Activated CD4-positive, alpha-beta T cell treated with anti-CD3 and anti-CD28 coated beads for 24 hours (primary cell): ENCODE measurements around the gene SIPA1L3.

Experiments used
- DNase-seq, 2 donors: peaks; one replicate each; pipeline ENCODE4 v3.0.0-alpha.2; 2020; ENCODE audit warnings: low read depth in 2 of 2

Gene SIPA1L3

GRCh38 chr19:38233740-38234251 lies 326.8 kb downstream of the SIPA1L3 start:
- peak; percentile 67 to 86 for DNase-seq

DNA sequence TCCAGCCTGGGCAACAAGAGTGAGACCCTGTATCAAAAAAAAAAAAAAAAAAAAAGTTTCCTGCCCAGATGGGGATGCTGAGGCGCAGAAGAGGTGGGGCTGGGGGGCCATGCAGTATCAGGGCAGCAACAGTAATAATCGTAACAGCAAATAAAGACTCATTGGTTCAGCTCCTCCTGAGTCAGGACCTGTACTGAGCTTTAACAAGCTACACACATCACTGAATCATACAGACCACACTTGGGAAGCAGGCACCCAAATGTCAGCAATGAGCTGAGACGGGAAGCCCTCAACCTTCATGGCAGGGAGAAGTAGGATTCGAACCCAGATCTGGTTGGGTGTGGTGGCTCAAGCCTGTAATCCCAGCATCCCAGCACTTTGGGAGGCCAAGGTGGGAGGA lies 327.6 kb downstream of the SIPA1L3 start:
- DNase-seq: no peak

DNA sequence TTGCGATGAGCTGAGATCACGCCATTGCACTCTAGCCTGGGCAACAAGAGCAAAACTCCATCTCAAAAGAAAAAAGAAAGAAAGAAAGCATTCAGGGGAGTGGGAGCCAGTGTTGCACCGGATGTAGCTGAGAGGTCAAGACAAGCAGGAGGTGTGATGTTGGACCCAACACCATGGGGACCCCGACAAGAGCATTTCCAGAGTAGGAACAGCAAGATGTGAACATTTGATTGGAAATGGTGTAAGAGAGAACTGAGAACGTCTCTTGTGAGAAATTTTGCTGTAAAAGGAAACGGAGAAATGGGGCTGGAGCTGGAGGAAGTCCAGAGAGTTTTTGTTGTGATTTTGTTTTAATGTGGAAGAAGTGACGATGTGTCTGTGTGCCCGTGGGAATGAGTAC lies 332.8 kb downstream of the SIPA1L3 start:
- DNase-seq: no peak

- DNase-seq: no peak
These were observed 336.3 kb downstream of the SIPA1L3 start for GRCh38 chr19:38243279-38243673.

DNA sequence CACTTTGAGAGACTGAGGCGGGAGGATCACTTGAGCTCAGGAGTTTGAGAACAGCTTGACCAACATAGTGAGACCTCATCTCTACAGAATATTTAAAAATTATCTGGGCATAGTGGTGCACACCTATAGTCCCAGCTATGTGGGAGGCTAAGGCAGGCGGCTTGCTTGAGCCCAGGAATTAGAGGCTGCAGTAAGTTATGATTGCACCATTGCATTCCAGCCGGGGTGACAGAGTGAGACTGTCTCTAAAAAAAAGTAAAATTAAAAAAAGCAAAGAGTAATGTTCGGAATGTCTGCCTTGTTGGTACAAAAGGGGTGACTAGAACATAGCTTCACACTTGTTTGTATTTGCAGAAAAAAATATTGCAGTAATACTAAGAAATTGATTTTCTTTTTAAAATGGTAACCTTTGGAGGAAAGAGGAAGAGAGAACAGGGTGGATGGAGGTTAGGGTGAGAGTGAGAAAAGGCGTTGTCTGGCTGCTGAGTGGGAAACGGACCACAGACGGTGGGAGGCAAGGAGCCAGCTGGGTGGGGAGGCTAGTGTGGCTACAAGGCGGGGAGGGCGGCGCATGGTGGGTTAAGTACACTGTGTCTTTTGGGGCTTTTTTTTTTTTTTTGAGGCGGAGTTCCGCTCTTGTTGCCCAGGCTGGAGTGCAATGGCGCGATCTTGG lies 339.0 kb downstream of the SIPA1L3 start:
- no peak for DNase-seq

GRCh38 chr19:38247126-38247525 lies 340.1 kb downstream of the SIPA1L3 start:
- DNase-seq: no peak

- DNase-seq: no peak
These were observed 340.8 kb downstream of the SIPA1L3 start for GRCh38 chr19:38247734-38248268.

DNA sequence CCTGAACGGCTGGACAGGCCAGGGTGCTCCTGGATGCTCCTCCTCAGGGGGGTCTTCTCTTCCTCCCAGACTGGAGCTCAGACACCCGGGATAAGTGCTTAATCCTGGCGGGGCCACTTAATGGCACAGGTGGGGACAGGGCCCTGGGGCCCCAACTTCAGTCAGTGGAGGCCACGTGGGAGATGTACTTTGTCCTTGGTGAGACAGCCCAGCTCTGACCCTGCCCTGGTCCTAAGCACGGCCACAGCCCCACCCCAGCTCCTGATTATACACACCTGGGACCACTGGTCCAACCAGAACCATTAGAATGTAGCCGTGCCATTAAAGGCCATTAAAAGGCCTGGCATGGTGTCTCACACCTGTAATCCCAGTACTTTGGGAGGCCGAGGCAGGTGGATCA lies 341.4 kb downstream of the SIPA1L3 start:
- DNase-seq: no peak

GRCh38 chr19:38250428-38250820 lies 343.4 kb downstream of the SIPA1L3 start:
- no peak for DNase-seq

DNA sequence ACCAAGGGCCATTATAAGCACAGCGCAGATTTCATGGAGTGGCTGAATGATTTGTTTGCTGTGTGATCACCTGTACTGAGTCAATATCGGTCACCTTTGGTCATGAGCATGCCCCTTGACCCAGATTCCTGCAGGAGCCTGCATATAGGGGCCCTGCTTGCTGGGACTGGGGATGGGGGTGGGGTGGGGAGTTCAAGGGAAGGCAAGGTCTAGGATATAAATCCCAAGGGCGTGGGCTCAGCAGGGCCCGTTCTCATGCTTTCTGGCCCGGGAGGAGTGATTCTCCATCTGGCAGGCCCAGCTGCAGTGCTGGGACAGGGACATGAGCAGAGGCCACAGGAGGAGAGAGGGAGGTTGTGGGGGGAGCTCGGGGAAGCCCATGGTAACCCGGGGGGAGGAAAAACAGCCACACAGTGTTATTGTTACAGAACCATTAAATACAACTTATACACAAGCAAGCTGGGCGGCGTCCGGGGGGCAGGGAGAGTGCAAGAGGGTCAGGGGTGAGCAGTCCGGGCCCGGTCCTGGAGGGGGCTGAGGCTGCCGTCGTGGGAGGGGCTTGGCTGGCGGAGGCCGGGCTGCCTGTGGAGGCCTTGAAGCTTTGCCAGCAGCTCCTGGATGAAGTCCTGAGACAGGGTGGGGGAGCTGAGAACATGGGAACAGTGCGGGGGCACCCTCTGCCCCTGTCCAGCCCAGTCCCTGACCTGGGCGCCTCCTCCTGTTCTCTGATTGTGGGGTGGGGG lies 344.0 kb downstream of the SIPA1L3 start:
- DNase-seq: no peak

- no peak for DNase-seq
These were observed 344.6 kb downstream of the SIPA1L3 start for GRCh38 chr19:38251564-38252051.

GRCh38 chr19:38252385-38252784 lies 345.4 kb downstream of the SIPA1L3 start:
- no peak for DNase-seq

DNA sequence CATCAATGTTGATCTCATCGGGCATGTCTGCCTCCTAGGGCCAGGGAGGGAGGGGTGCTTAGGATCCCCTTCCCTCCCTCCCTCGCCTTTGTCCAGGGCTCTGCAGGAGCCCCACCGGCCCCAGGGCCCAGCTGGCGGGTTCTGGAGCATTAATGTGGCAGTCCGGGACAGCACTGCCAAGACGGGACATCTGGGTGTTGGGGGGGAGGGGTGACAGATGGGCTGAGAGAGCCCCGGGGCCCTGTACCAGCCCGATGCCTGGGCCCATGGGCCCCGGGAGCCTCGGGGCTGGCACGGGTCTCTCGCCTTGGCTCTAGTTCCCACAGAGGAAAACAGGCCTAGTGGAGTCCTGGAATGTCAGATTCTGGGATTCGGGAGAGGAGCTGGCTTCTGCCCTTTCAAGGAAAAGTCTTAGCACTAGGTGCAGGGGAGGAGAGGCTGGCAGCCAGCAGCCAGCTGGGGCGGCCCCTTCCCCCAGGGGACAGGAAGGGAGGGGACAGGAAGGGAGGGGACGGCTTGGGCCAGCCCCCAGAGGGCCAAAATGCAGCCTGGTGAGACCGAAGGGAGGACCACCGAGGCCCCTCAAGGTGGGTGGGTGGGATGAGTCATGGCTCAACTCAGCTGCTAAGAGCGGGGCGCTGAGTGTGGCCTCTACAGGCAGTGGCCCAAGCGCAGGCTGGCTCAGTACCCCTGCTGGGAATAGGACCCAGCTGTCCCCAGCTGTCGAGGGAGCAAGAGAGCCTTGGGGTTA lies 346.1 kb downstream of the SIPA1L3 start:
- DNase-seq: no peak

GRCh38 chr19:38253788-38254187 lies 346.8 kb downstream of the SIPA1L3 start:
- no peak for DNase-seq

DNA sequence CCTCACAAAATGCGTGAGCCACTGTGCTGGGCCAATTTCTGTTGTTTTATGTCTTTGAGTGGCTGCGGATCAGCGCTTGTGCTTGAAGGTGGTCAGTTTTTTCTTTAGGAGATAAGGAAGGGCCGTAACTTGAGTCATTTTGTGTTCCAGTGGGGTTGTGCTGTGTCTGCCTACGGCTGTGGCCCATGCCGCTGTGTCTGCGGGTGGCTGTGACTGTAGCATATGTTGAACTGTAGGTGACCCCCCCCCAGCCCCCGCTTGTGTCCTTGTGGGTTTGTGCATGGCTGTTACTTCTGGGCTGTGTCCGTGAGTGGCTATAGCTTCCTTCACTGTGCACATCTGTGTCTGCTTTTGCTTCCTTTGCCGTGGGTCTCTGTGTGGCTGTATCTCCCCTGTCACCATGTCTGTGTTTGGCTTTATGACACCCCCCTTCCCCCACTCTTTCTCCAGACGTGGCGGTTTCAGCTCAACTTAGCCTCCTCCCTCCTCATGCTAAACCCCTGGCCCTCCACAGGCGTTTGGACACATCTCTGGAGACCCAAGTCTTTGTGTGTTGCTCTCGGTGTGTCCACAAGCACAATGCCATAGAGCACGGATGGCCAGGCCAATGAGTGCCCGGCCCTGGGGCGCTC lies 348.5 kb downstream of the SIPA1L3 start:
- no peak for DNase-seq
